SK-N-SH (cell line): Measurements from ENCODE around the gene SH3BGRL2. TPM values are rescaled to one million over a fixed set of nuclear protein-coding genes. Genes with fewer than 3 reads are reported as not detected.

Experiments
- CTCF ChIA-PET: fragments of 300-600, 350-600 bp; formaldehyde crosslinking; extraction: SDS; loops from one replicate; lab custom pipeline; 2021; lab: Yijun Ruan, JAX
- POLR2A ChIA-PET: fragments of 350-600 bp; sonication (Branson Sonifier 250); formaldehyde crosslinking; extraction: SDS; loops from one replicate; lab custom pipeline; 2020; ENCODE audit warnings: antibody characterized with exemption, inconsistent platforms; lab: Yijun Ruan, JAX
- DNase-seq: peaks from one replicate; pipeline ENCODE4 v3.0.0; 2012
- H2AFZ ChIP-seq: fragments of 200-600 bp; sonication (generic); 2 replicates; pipeline ENCODE4 v1.8.1; 2016; ENCODE audit warnings: antibody characterized with exemption, mild to moderate bottlenecking, low read depth
- H3F3A ChIP-seq: fragments of 200-600 bp; sonication (generic); replicated peaks from 2 replicates; pipeline ENCODE3; 2016; ENCODE audit warnings: antibody characterized with exemption, mild to moderate bottlenecking; ENCODE audit not compliant: insufficient read depth
- H3K27ac ChIP-seq, 2 experiments: fragments of 200-500 bp in 1 of 2; fragments of 200-600 bp in 1 of 2; sonication (Bioruptor generic) in 1 of 2; sonication (generic), shearing (Covaris generic) in 1 of 2; 2 replicates each; pipeline versions ENCODE4 v1.5.1 to v1.6.1; 2014 to 2016; ENCODE audit warnings: low read depth in 2 of 2, inconsistent platforms in 1 of 2, low read length in 1 of 2, mild to moderate bottlenecking in 1 of 2, mixed read lengths in 1 of 2
- H3K27me3 ChIP-seq: fragments of 200-600 bp; sonication (generic), shearing (Covaris generic); 2 replicates; pipeline ENCODE4 v1.6.1; 2016; ENCODE audit warnings: mixed run types; ENCODE audit not compliant: insufficient read depth
- H3K36me3 ChIP-seq, 2 experiments: fragments of 200-500 bp in 1 of 2; fragments of 200-600 bp in 1 of 2; sonication (Bioruptor generic) in 1 of 2; sonication (generic) in 1 of 2; replicated peaks in 1 of 2; 2 replicates each; pipeline versions ENCODE3 to v1.5.1; 2014 to 2016; ENCODE audit warnings: low read length in 1 of 2, mild to moderate bottlenecking in 1 of 2; ENCODE audit not compliant: insufficient read depth in 2 of 2, control insufficient read depth in 1 of 2
- H3K4me1 ChIP-seq, 2 experiments: fragments of 200-500 bp in 1 of 2; fragments of 200-600 bp in 1 of 2; sonication (Bioruptor generic) in 1 of 2; sonication (generic), shearing (Covaris generic) in 1 of 2; 2 replicates each; pipeline versions ENCODE4 v1.5.1 to v1.6.1; 2014 to 2016; ENCODE audit warnings: low read depth in 1 of 2, low read length in 1 of 2, mixed run types in 1 of 2; ENCODE audit not compliant: insufficient read depth in 2 of 2, control insufficient read depth in 1 of 2
- H3K4me2 ChIP-seq: fragments of 200-600 bp; sonication (generic), shearing (Covaris generic); 2 replicates; pipeline ENCODE4 v1.6.1; 2017; ENCODE audit warnings: mixed run types
- H3K4me3 ChIP-seq, 2 experiments: fragments of 200-500 bp in 1 of 2; fragments of 200-600 bp in 1 of 2; sonication (Bioruptor generic) in 1 of 2; sonication (generic), shearing (Covaris generic) in 1 of 2; 2 replicates each; pipeline versions ENCODE4 v1.5.1 to v1.8.1; 2014 to 2016; ENCODE audit warnings: low read depth in 2 of 2, inconsistent platforms in 1 of 2, low read length in 1 of 2, mild to moderate bottlenecking in 1 of 2, mixed read lengths in 1 of 2, moderate library complexity in 1 of 2
- H3K79me2 ChIP-seq: fragments of 200-600 bp; sonication (generic); 2 replicates; pipeline ENCODE4 v1.8.1; 2017; ENCODE audit warnings: mild to moderate bottlenecking; ENCODE audit not compliant: insufficient read depth
- H3K9ac ChIP-seq: fragments of 200-600 bp; sonication (generic); 2 replicates; pipeline ENCODE4 v1.6.1; 2017; ENCODE audit warnings: mixed run types
- H3K9me2 ChIP-seq: fragments of 200-600 bp; sonication (generic); 2 replicates; pipeline ENCODE4 v1.6.1; 2017; ENCODE audit warnings: mixed run types
- H3K9me3 ChIP-seq: fragments of 200-600 bp; sonication (generic); 2 replicates; pipeline ENCODE4 v1.6.1; 2017; ENCODE audit warnings: mixed run types, mild to moderate bottlenecking, moderate library complexity
- H4K20me1 ChIP-seq: fragments of 200-600 bp; sonication (generic); 2 replicates; pipeline ENCODE4 v1.6.1; 2017; ENCODE audit warnings: mild to moderate bottlenecking, mixed run types; ENCODE audit not compliant: insufficient read depth
- CTCF ChIP-seq: fragments of 200-600 bp; sonication (generic); IDR thresholded peaks from 2 replicates; pipeline ENCODE4 v1.6.1; 2017; ENCODE audit warnings: antibody characterized with exemption, mild to moderate bottlenecking, moderate library complexity
- ELF1 ChIP-seq: IDR thresholded peaks from 2 replicates; pipeline ENCODE4 v1.4.0; 2012
- EP300 ChIP-seq, 2 experiments: IDR thresholded peaks; 2 replicates each; pipeline versions ENCODE4 v1.4.0 to v1.6.1; 2012; ENCODE audit warnings: borderline replicate concordance in 1 of 2, low read depth in 1 of 2, low read length in 1 of 2
- EZH2phosphoT487 ChIP-seq: fragments of 200-600 bp; sonication (generic); IDR thresholded peaks from 2 replicates; pipeline ENCODE4 v1.6.1; 2017; ENCODE audit warnings: low read depth, mixed run types, mild to moderate bottlenecking, antibody characterized with exemption, moderate library complexity, borderline replicate concordance
- FOSL2 ChIP-seq: IDR thresholded peaks from 2 replicates; pipeline ENCODE4 v1.4.0; 2012; ENCODE audit warnings: low read depth, mild to moderate bottlenecking, moderate library complexity, borderline replicate concordance
- GATA2 ChIP-seq: sonication (generic); formaldehyde crosslinking; IDR thresholded peaks from 2 replicates; pipeline ENCODE4 v1.5.0; 2020; ENCODE audit warnings: mild to moderate bottlenecking, missing genetic modification reagents
- IRF3 ChIP-seq: fragments of 150-350 bp; IDR thresholded peaks from 2 replicates; pipeline ENCODE4 v1.6.1; 2016; ENCODE audit warnings: mild to moderate bottlenecking, low read depth, low read length
- MEF2A ChIP-seq: IDR thresholded peaks from 2 replicates; pipeline ENCODE4 v1.4.0; 2012; ENCODE audit warnings: low read depth, borderline replicate concordance
- NFIC ChIP-seq: IDR thresholded peaks from 2 replicates; pipeline ENCODE4 v1.4.0; 2012; ENCODE audit warnings: borderline replicate concordance
- RAD21 ChIP-seq: IDR thresholded peaks from 2 replicates; pipeline ENCODE4 v1.6.1; 2012; ENCODE audit warnings: mild to moderate bottlenecking, low read length
- REST ChIP-seq: IDR thresholded peaks from 2 replicates; pipeline ENCODE4 v1.6.1; 2012; ENCODE audit warnings: mild to moderate bottlenecking, low read depth, low read length, moderate library complexity
- TAF1 ChIP-seq: IDR thresholded peaks from 2 replicates; pipeline ENCODE4 v1.6.1; 2012; ENCODE audit warnings: low read depth, mild to moderate bottlenecking, low read length, moderate library complexity, borderline replicate concordance
- TCF12 ChIP-seq: IDR thresholded peaks from 2 replicates; pipeline ENCODE4 v1.4.0; 2012
- YY1 ChIP-seq: IDR thresholded peaks from 2 replicates; pipeline ENCODE4 v1.4.0; 2012; ENCODE audit warnings: low read depth, mild to moderate bottlenecking
- WGBS: methylation state at CpG from one replicate; pipeline ENCODE4 v1.1.6; 2017; ENCODE audit warnings: low lambda C conversion rate; 5-methylcytosine and 5-hydroxymethylcytosine counted together
- polyA plus RNA-seq, 3 experiments: library from polyadenylated mRNA; depleted of rRNA; stranded (reverse); fragments of >200 nt; gene quantifications; 2 replicates each; pipeline ENCODE4 v1.2.3, GENCODE V29; 2012

SH3BGRL2 gene
- polyA plus RNA-seq, 1 of the 3 experiments (the other 2 are of a cell fraction): 1.4 TPM

GRCh38 chr6:79632580-79632979 is 1.5 kb downstream of the SH3BGRL2 start:
- Histone ChIP-seq H3K4me3 (no peak overlapping the region), H3K9me3 (no peaks in the 10 kb centered on the region), H3K27me3 (no peaks in the 10 kb centered on the region), H3K36me3 (no peaks in the 10 kb centered on the region), H3K27ac (no peak overlapping the region), H3K9ac (no peak overlapping the region), H3K9me2 (no peaks in the 10 kb centered on the region), H3F3A (no peaks in the 10 kb centered on the region), H3K79me2 (no peaks in the 10 kb centered on the region), H3K4me2 (no peak overlapping the region), H4K20me1 (no peaks in the 10 kb centered on the region), H3K4me1 (peaks cover 11 to 13% of the 10 kb centered on the region in 2 experiments; a peak in 3 of 4 replicates), H2AFZ (no peak overlapping the region)
- WGBS: 84% methylated on average over 2 of the region's 2 CpGs
- ChIA-PET POLR2A (interaction anchor here (0.9 kb wide), 1 partner anchor 20 kb away, joined by 3 read pairs; no protein-coding TSS in a partner anchor), CTCF (interaction anchor here (0.8 to 6.9 kb wide), 7 partner anchors 8 to 237 kb away, joined by 3 to 32 read pairs (median 5); no protein-coding TSS in a partner anchor)
- TF ChIP-seq REST (no peak), GATA2 (CRISPR knock-in tag) (no peak), RAD21 (no peak), TCF12 (no peak), CTCF (no peak), FOSL2 (no peak), IRF3 (no peak), NFIC (no peak), EP300 (IDR thresholded peaks at IDR 0.05; ENCODE audit: borderline replicate concordance in 1 of 2, low read depth in 1 of 2, low read length in 1 of 2) (no peak), MEF2A (no peak), YY1 (no peak), EZH2phosphoT487 (no peak), ELF1 (no peak), TAF1 (no peak)
- DNase-seq: no peak
